K562 (cell line): ENCODE measurements around the gene IL3RA. TPM values are rescaled to one million over a fixed set of nuclear protein-coding genes. Genes with fewer than 3 reads are reported as not detected.

ENCODE experiments used
- ATAC-seq: fragments of 200-7000 bp; cut with Tn5 transposase; 3 replicates; pipeline ENCODE4 v1.9.1; 2020; ENCODE audit warnings: moderate library complexity
- BruUV-seq: library from RNA; stranded (reverse); fragments of 400-500 nt; replicated peaks from 2 replicates; lab custom pipeline; 2021; lab: Mats Ljungman, UMichigan
- CTCF ChIA-PET: fragments of 300-600 bp; formaldehyde crosslinking; extraction: SDS; loops from one replicate; lab custom pipeline; 2021; ENCODE audit warnings: low intra/inter-chr PET ratio; lab: Yijun Ruan, JAX
- POLR2A ChIA-PET: fragments of 300-600, 350-650 bp; sonication (Branson Sonifier 250); formaldehyde crosslinking; extraction: SDS; loops from one replicate; lab custom pipeline; 2021; ENCODE audit warnings: antibody characterized with exemption, inconsistent platforms; lab: Yijun Ruan, JAX
- DNase-seq, 4 experiments: peaks; one replicate each; pipeline versions ENCODE4 v3.0.0 to v3.0.0-alpha.2; 2011 to 2018; ENCODE audit warnings: low spot score in 3 of 4, mixed read lengths in 3 of 4; ENCODE audit errors: extremely low read depth in 1 of 4
- FAIRE-seq: peaks from 2 replicates; lab custom pipeline; 2011; peaks lifted over from hg19 to GRCh38; lab: Jason Lieb, UNC
- H2AFZ ChIP-seq: 2 replicates; pipeline ENCODE4 v1.6.0; 2011; ENCODE audit warnings: low read depth, low read length, control low read depth, inconsistent platforms
- H3K27ac ChIP-seq: fragments of 200-600 bp; 3 replicates; pipeline ENCODE4 v1.8.0; 2011; ENCODE audit warnings: low read depth, mild to moderate bottlenecking, control low read depth, inconsistent platforms, low read length, moderate library complexity, mixed read lengths; ENCODE audit errors: extremely low read depth
- H3K27me3 ChIP-seq, 2 experiments: fragments of 300-600 bp in 1 of 2; 2 replicates in 1 of 2; 3 replicates in 1 of 2; pipeline versions ENCODE4 v1.6.0 to v1.8.0; 2011; ENCODE audit warnings: inconsistent platforms in 2 of 2, low read length in 2 of 2, mild to moderate bottlenecking in 1 of 2, mixed read lengths in 1 of 2, moderate library complexity in 1 of 2; ENCODE audit not compliant: control insufficient read depth in 2 of 2, insufficient read depth in 2 of 2
- H3K36me3 ChIP-seq: fragments of 300-600 bp; 3 replicates; pipeline ENCODE4 v1.8.0; 2011; ENCODE audit warnings: mild to moderate bottlenecking, low read length, inconsistent platforms; ENCODE audit not compliant: control insufficient read depth, insufficient read depth
- H3K4me1 ChIP-seq, 2 experiments: fragments of 200-600 bp in 1 of 2; replicated peaks in 1 of 2; 2 replicates in 1 of 2; 3 replicates in 1 of 2; pipeline versions ENCODE4 v1.5.1 to v1.8.0; 2011; ENCODE audit warnings: inconsistent platforms in 2 of 2, low read length in 2 of 2, mild to moderate bottlenecking in 1 of 2, mixed read lengths in 1 of 2, moderate library complexity in 1 of 2; ENCODE audit not compliant: control insufficient read depth in 2 of 2, insufficient read depth in 2 of 2
- H3K4me2 ChIP-seq: 2 replicates; pipeline ENCODE4 v1.6.1; 2011; ENCODE audit warnings: low read length, control low read depth, inconsistent platforms, mixed read lengths; ENCODE audit not compliant: insufficient read depth
- H3K4me3 ChIP-seq: fragments of 200-600 bp; sonication (generic), shearing (Covaris generic); 2 replicates; pipeline ENCODE4 v1.5.1; 2016; ENCODE audit warnings: control low read depth, inconsistent platforms
- H3K79me2 ChIP-seq: fragments of 200-600 bp; 3 replicates; pipeline ENCODE4 v1.8.0; 2011; ENCODE audit warnings: low read length, inconsistent platforms; ENCODE audit not compliant: control insufficient read depth, insufficient read depth
- H3K9ac ChIP-seq, 2 experiments: 2 replicates each; pipeline versions ENCODE4 v1.6.0 to v1.6.1; 2011; ENCODE audit warnings: low read depth in 2 of 2, low read length in 2 of 2, control low read depth in 1 of 2, inconsistent platforms in 1 of 2, mild to moderate bottlenecking in 1 of 2, mixed read lengths in 1 of 2; ENCODE audit not compliant: insufficient read depth in 1 of 2
- H3K9me1 ChIP-seq: one replicate; pipeline ENCODE4 v1.6.0; 2011; ENCODE audit warnings: inconsistent platforms, mild to moderate bottlenecking, low read length, moderate library complexity; ENCODE audit not compliant: control insufficient read depth, insufficient read depth
- H3K9me3 ChIP-seq: replicated peaks from 2 replicates; pipeline ENCODE4 v1.5.1; 2011; ENCODE audit warnings: low read depth, low read length, inconsistent platforms; ENCODE audit not compliant: control insufficient read depth, insufficient read depth
- H4K20me1 ChIP-seq: replicated peaks from 2 replicates; pipeline ENCODE4 v1.6.1; 2011; ENCODE audit warnings: low read length, inconsistent platforms, mixed read lengths; ENCODE audit not compliant: control insufficient read depth, insufficient read depth
- CBFA2T3 ChIP-seq: fragments of 450-650 bp; IDR thresholded peaks from 2 replicates; pipeline ENCODE4 v1.6.1; 2017
- MAFG ChIP-seq: fragments of 450-650 bp; conservative IDR thresholded peaks from 2 replicates; pipeline ENCODE4 v1.6.1; 2016; ENCODE audit warnings: missing genetic modification characterization, missing compliant biosample characterization
- POLR2A ChIP-seq: fragments of 450-650 bp; conservative IDR thresholded peaks from 2 replicates; pipeline ENCODE4 v1.6.1; 2016
- POLR2B ChIP-seq: fragments of 450-650 bp; IDR thresholded peaks from 2 replicates; pipeline ENCODE4 v1.6.1; 2018; ENCODE audit warnings: low read depth; ENCODE audit not compliant: partially characterized antibody
- POLR2G ChIP-seq: fragments of 200-400 bp; formaldehyde crosslinking; IDR thresholded peaks from 2 replicates; pipeline ENCODE4 v1.6.1; 2017; ENCODE audit warnings: low read depth, mild to moderate bottlenecking, antibody characterized with exemption, low read length, moderate library complexity
- RFX5 ChIP-seq: IDR thresholded peaks from 2 replicates; pipeline ENCODE4 v1.6.1; 2011; ENCODE audit warnings: low read depth, mild to moderate bottlenecking, improper control_type of control experiment, low read length
- THAP7 ChIP-seq: fragments of 250-450 bp; sonication (Bioruptor Pico); IDR thresholded peaks from 2 replicates; pipeline ENCODE4 v1.5.0; 2021
- TRIM28 ChIP-seq: fragments of 450-650 bp; IDR thresholded peaks from 2 replicates; pipeline ENCODE4 v1.6.1; 2017
- WGBS: fragments of 100-300 bp; shearing (Covaris generic); methylation state at CpG from one replicate; pipeline ENCODE4 v1.1.6; 2016; ENCODE audit warnings: low coverage, mixed read lengths; ENCODE audit not compliant: insufficient coverage; ENCODE audit errors: missing lambda C conversion rate; 5-methylcytosine and 5-hydroxymethylcytosine counted together
- in situ Hi-C: fragments of 300-500 bp; cut with MboI; formaldehyde crosslinking; loops from 4 replicates; pipeline ENCODE4 v1.15.0; 2018; ENCODE audit warnings: inconsistent platforms, mixed read lengths
- intact Hi-C: fragments of 100-400 bp; cut with micrococcal nuclease; formaldehyde crosslinking; loops from 2 replicates; pipeline ENCODE4 v1.14.2; 2022
- polyA plus RNA-seq, 8 experiments: library from polyadenylated mRNA; depleted of rRNA in 4 of 8; stranded (reverse) in 5 of 8; unstranded in 3 of 8; fragments of >200 nt; fragmentation: Nextera tagmentation in 2 of 8; fragmentation: Illumina TruSeq in 1 of 8; extraction: Ambion mirVana in 2 of 8; extraction: Trizol in 1 of 8; gene quantifications; 2 replicates each; pipeline versions ENCODE4 v1.2.1 to v1.2.3, GENCODE V29; 2011 to 2014; ENCODE audit warnings: inconsistent platforms in 1 of 8, missing spikeins in 1 of 8
- total RNA-seq, 7 experiments: library from RNA; depleted of rRNA in 6 of 7; stranded (reverse); fragments of >200 nt in 6 of 7; fragmentation: Illumina TruSeq in 2 of 7; extraction: Trizol in 2 of 7; gene quantifications; 2 replicates each; pipeline versions ENCODE4 v1.2.1 to v1.2.3, GENCODE V29; 2011 to 2021; ENCODE audit warnings: low replicate concordance in 1 of 7

Gene IL3RA
- total and polyA plus RNA-seq, 9 of the 15 experiments (the other 6 are each of a cell fraction or from before 2014, with no cell fraction given), result not detected

GRCh38 chrX:1418901-1419544 lies 82.4 kb downstream of the IL3RA start:
- WGBS, result 83% methylated on average over 11 of the region's 29 CpGs
- H3K4me2 ChIP-seq, result no peak overlapping the region
- ATAC-seq (no peak; the same call in 2 of the 3 replicates), FAIRE-seq (no peak), DNase-seq (no peak)
- TF ChIP-seq POLR2G (peak; percentile 63), MAFG (tag) (no peak)
- no peaks in the 10 kb centered on the region for H3K27me3 ChIP-seq
- intact Hi-C loops, result no loop called here
- no peaks in the 10 kb centered on the region; the same call in 1 of the 2 replicates for H3K9me3 ChIP-seq
- no peak overlapping the region for H3K27ac ChIP-seq
- no peak overlapping the region; a peak in 1 of 4 replicates for H3K9ac ChIP-seq
- no peak overlapping the region for H3K4me3 ChIP-seq
- no peak overlapping the region for H2AFZ ChIP-seq
- H4K20me1 ChIP-seq, result no peaks in the 10 kb centered on the region
- CTCF ChIA-PET, result no interaction called here
- H3K9me1 ChIP-seq, result no peaks in the 10 kb centered on the region
- in situ Hi-C loops, result no loop called here
- H3K4me1 ChIP-seq, result peaks cover 0 to 9% of the 10 kb centered on the region in 2 experiments; a peak in 2 of 5 replicates
- no TSS peak for BruUV-seq
- H3K79me2 ChIP-seq, result no peaks in the 10 kb centered on the region
- peaks cover 20% of the 10 kb centered on the region; the same call in 2 of the 3 replicates for H3K36me3 ChIP-seq
- POLR2A ChIA-PET, result no interaction called here

GRCh38 chrX:1419545-1420355 lies 83.2 kb downstream of the IL3RA start:
- TF ChIP-seq CBFA2T3, result peak; percentile 14; the same call in 1 of the 2 replicates
- no peak for TF ChIP-seq TRIM28
- no peak for TF ChIP-seq THAP7 (CRISPR knock-in tag)
- peak; percentile 19 for TF ChIP-seq POLR2B
- no peak for TF ChIP-seq RFX5
- TF ChIP-seq POLR2A, result peak; percentile 55

More at GRCh38 chrX:1419545-1420355, 83.2 kb downstream of the IL3RA start:
- no peak overlapping the region for H3K4me3 ChIP-seq
- WGBS, result 94% methylated on average over 8 of the region's 19 CpGs
- FAIRE-seq (no peak), ATAC-seq (no peak; the same call in 2 of the 3 replicates), DNase-seq (no peak)
- BruUV-seq, result no TSS peak
- no peak overlapping the region for H3K4me2 ChIP-seq
- CTCF ChIA-PET, result no interaction called here
- no peak overlapping the region for H3K27ac ChIP-seq
- in situ Hi-C loops (no loop called here), intact Hi-C loops (no loop called here)
- POLR2A ChIA-PET, result no interaction called here
- H4K20me1 ChIP-seq, result no peaks in the 10 kb centered on the region
- no peaks in the 10 kb centered on the region; the same call in 1 of the 2 replicates for H3K9me3 ChIP-seq
- no peaks in the 10 kb centered on the region for H3K9me1 ChIP-seq
- no peak overlapping the region for H2AFZ ChIP-seq
- peaks cover 0 to 9% of the 10 kb centered on the region in 2 experiments; a peak in 2 of 5 replicates for H3K4me1 ChIP-seq
- H3K79me2 ChIP-seq, result no peaks in the 10 kb centered on the region
- H3K9ac ChIP-seq, result no peak overlapping the region; a peak in 1 of 4 replicates
- H3K27me3 ChIP-seq, result no peaks in the 10 kb centered on the region
- peaks cover 16% of the 10 kb centered on the region; the same call in 2 of the 3 replicates for H3K36me3 ChIP-seq
